ENCODE results near the gene NFYC. TPM values are rescaled to one million over a fixed set of nuclear protein-coding genes. Genes with fewer than 3 reads are reported as not detected.

Gene NFYC
- total RNA-seq, 4 donors from 2014 or later = 30.2 to 45.6 (median 43.2) TPM

GRCh38 chr1:40758578-40759343, 67.3 kb downstream of the NFYC start:
- TF ChIP-seq CTCF (IDR thresholded peaks at IDR 0.05; ENCODE audit: low read depth) = no peak

GRCh38 chr1:40760984-40761383, 69.5 kb downstream of the NFYC start:
- TF ChIP-seq CTCF (IDR thresholded peaks at IDR 0.05; ENCODE audit: low read depth) = no peak

- TF ChIP-seq CTCF (IDR thresholded peaks at IDR 0.05; ENCODE audit: low read depth) = no peak
These were observed 70.8 kb downstream of the NFYC start for GRCh38 chr1:40762144-40762923.

GRCh38 chr1:40763742-40764532, 72.4 kb downstream of the NFYC start:
- no peak for TF ChIP-seq CTCF (IDR thresholded peaks at IDR 0.05; ENCODE audit: low read depth)

GRCh38 chr1:40764981-40765380, 73.5 kb downstream of the NFYC start:
- no peak for TF ChIP-seq CTCF (IDR thresholded peaks at IDR 0.05; ENCODE audit: low read depth)

- TF ChIP-seq CTCF (IDR thresholded peaks at IDR 0.05; ENCODE audit: low read depth) = no peak
These were observed 74.5 kb downstream of the NFYC start for GRCh38 chr1:40766017-40766416.

GRCh38 chr1:40766560-40766959, 75.1 kb downstream of the NFYC start:
- no peak for TF ChIP-seq CTCF (IDR thresholded peaks at IDR 0.05; ENCODE audit: low read depth)

Measured in subcutaneous adipose tissue (tissue), 4 donors.